Measurements from ENCODE around the gene WRAP53.

DNA sequence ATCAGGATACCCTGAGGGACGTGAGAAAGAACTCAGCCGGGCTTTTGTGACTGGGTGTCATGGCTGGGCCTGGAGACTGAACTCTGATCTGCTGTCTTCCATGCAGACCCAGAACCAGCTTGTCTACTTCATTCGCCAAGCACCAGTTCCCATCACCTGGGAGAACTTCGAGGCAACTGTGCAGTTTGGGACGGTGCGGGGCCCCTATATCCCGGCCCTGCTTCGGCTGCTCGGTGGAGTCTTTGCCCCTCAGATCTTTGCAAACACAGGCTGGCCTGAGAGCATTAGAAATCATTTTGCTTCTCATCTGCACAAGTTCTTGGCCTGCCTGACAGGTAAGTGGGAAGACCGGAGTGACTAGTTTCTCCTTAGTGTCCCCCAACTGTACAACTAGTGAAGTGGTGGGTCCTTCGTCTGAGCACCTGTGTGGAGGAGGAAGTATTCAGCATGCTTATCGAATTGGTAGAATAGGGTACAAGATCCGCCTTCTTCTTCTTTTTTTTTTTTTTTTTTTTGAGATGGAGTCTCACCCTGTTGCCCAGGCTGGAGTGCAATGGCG, 44.8 kb downstream of the WRAP53 start:
- TF ChIP-seq CTCF (conservative IDR thresholded peaks at IDR 0.05 in 1 of 2, IDR thresholded peaks at IDR 0.05 in 1 of 2; ENCODE audit: extremely low read depth in 1 of 2, insufficient read depth in 1 of 2, low read depth in 1 of 2, low read length in 2 of 2), result no peak
- no peak for TF ChIP-seq EZH2 (IDR thresholded peaks at IDR 0.05; ENCODE audit: borderline replicate concordance, low read length)

Data from mammary epithelial cell (primary cell).